ENCODE data around the gene CD72.
"Not testable (repeated sequence)": the region's sequence is repeated elsewhere in the genome, so short reads cannot be mapped to it uniquely, and the experiment has no call there.

The CD72 gene

GRCh38 chr9:35615981-35616680 lies 2.1 kb downstream of the CD72 start:
- no peak for DNase-seq

GRCh38 chr9:35612843-35613242 lies 5.4 kb downstream of the CD72 start:
- DNase-seq: no peak

- not testable (repeated sequence) for DNase-seq
Measured at GRCh38 chr9:35612066-35612465, 6.1 kb downstream of the CD72 start.

GRCh38 chr9:35611230-35611797 lies 6.9 kb downstream of the CD72 start:
- DNase-seq: no peak

- DNase-seq: no peak
Measured at GRCh38 chr9:35609820-35610163, 8.4 kb downstream of the CD72 start.

GRCh38 chr9:35609001-35609819 lies 9.0 kb downstream of the CD72 start:
- no peak for DNase-seq

- DNase-seq: no peak
Measured at GRCh38 chr9:35608221-35608620, 10.0 kb downstream of the CD72 start.

GRCh38 chr9:35606726-35607125 lies 11.5 kb downstream of the CD72 start:
- DNase-seq: no peak

GRCh38 chr9:35606138-35606504 lies 12.1 kb downstream of the CD72 start:
- DNase-seq: no peak

GRCh38 chr9:35605351-35606137 lies 12.7 kb downstream of the CD72 start:
- DNase-seq: no peak

GRCh38 chr9:35604578-35605350 lies 13.4 kb downstream of the CD72 start, which contains the start of gene TESK1:
Gene TESK1, plus strand, starts transcription at chr9:35605262. Its CDS starts 358 bp downstream, at chr9:35605620.
- DNase-seq: no peak

GRCh38 chr9:35603986-35604577 lies 14.1 kb downstream of the CD72 start:
- peak; percentile 90 for DNase-seq

- no peak for DNase-seq
Measured at GRCh38 chr9:35603506-35603985, 14.7 kb downstream of the CD72 start.

- DNase-seq: no peak
Measured at GRCh38 chr9:35599763-35600604, 18.2 kb downstream of the CD72 start.

GRCh38 chr9:35598866-35599590 lies 19.2 kb downstream of the CD72 start:
- DNase-seq: no peak

GRCh38 chr9:35596907-35597306 lies 21.3 kb downstream of the CD72 start:
- not testable (repeated sequence) for DNase-seq

GRCh38 chr9:35594471-35594870 lies 23.7 kb downstream of the CD72 start:
- no peak for DNase-seq

GRCh38 chr9:35593581-35593980 lies 24.6 kb downstream of the CD72 start:
- no peak for DNase-seq

GRCh38 chr9:35588506-35588905 lies 29.7 kb downstream of the CD72 start:
- not testable (repeated sequence) for DNase-seq

- DNase-seq: not testable (repeated sequence)
Measured at GRCh38 chr9:35584681-35585080, 33.5 kb downstream of the CD72 start.
